ENCODE results near the gene RICTOR.
"Not testable (repeated sequence)": the region's sequence is repeated elsewhere in the genome, so short reads cannot be mapped to it uniquely, and the experiment has no call there.

RICTOR gene

GRCh38 chr5:39009280-39009679, 64.9 kb downstream of the RICTOR start:
- DNase-seq, result no peak

- DNase-seq, result no peak
These were observed 67.5 kb downstream of the RICTOR start for GRCh38 chr5:39006650-39007049.

DNA sequence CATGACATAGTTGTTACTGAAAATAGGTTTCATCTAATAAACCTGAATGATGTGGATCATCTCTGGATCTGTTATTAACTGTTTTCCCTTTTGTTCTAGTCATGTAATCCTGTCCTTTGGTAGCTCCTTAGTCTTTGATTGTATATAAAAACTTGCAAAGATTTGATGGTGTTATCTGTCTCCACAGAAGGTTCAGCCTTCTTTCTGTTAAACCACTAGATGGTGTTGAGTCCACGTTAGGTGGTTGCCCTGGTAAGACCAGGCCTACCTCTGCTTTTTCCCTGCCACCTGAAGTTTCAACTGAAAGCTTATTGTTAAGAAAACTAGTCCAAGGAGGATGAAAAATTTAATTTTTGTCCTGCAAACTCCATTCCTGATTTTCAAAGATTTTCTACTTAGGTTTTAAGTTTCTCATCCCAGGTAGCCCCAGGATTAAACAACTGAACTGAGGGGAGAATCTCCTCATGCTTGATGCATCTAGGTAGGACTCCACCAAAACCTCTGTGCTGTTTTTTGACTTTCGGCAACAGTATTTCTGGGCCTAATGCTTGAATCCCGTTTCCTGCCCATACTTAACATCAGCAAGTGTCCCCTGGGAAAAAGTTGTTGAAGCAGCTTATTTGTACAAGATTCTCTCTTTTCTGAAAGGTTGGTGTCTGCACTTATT, 68.5 kb downstream of the RICTOR start:
- DNase-seq, result peak; percentile 85

GRCh38 chr5:39001683-39002082, 72.5 kb downstream of the RICTOR start:
- no peak for DNase-seq

GRCh38 chr5:38999037-38999436, 75.2 kb downstream of the RICTOR start:
- no peak for DNase-seq

DNA sequence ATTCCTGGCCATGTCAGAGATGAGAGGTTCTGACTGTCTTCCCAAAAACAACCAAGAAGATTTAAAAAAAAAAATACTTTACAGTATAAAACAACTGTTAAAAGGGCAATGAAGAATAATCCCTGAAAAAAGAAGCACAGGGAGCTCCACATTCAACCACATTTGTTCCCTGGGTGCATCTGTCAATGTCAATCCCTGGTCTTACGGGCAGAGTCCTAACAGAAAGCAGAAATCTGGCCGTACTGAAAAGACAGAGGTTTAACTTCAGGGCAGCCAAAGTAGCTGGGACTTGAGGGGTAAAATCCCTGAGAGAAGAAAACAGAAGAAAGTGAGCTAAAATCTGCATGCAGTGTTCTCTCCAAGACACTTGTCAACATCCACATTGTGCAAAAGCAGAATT, 76.6 kb downstream of the RICTOR start:
- no peak for DNase-seq

DNA sequence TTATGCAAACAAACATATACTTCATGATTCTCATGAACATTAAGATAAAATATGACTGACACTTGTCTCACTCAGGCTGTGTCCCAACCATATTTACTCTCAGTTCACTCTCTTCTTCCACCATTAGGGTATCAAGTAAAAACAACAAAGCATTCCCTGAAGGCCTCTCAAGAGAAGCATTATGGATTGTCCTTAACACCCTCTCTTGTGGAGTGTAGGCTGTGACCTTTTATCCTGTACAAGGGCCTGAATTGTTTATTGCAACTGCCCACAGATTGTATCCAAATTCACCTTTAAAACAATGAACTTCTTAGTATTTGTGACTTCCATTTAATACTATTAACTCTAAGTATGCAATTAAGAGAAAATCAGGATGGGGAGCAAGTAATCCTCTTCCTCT, 78.1 kb downstream of the RICTOR start:
- no peak for DNase-seq

GRCh38 chr5:38994324-38994927, 79.8 kb downstream of the RICTOR start:
- DNase-seq, result peak; percentile 88

DNA sequence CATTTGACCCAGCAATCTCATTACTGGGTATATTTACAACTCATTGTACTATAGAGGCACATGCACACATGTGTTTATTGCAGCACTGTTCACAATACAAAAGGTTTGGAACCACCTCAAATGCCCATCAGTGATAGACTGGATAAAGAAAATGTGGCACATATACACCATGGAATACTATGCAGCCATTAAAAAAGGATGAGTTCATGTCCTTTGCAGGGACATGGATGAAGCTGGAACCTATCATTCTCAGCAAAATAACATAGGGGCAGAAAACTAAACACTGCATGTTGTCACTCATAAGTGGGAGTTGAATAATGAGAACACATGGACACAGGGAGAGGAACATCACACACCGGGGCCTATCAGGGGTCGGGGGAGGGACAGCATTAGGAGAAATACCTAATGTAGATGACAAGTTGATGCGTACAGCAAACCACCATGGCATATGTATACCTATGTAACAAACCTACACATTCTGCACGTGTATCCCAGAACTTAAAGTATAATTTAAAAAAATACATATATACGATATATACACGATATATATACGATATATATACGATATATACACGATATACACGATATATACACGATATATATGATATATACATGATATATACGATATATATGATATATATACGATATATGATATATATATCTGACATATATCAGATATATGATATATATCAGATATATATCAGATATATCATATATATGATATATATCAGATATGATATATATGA, 84.1 kb downstream of the RICTOR start:
- not testable (repeated sequence) for DNase-seq

GRCh38 chr5:38985909-38986452, 88.2 kb downstream of the RICTOR start:
- DNase-seq, result no peak

- no peak for DNase-seq
These were observed 94.7 kb downstream of the RICTOR start for GRCh38 chr5:38979535-38979934.

DNA sequence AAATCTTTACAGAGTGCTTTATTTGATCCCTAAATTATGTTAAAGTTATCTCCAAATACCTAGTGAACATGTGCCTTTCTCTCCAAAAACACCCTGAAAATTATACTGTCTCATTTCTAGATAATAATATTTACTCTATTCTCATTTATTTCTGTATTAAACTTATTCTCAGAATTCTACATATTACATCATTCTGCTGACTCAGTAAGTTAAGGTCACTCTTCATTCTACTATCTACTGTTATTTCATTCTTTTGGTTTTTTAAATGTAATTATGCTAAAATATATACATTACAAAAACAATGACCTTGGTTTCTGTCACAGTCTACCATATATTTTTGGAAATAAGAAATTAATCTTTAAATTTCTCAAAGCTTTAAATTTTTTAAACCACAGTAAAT, 96.2 kb downstream of the RICTOR start:
- DNase-seq, result no peak

DNA sequence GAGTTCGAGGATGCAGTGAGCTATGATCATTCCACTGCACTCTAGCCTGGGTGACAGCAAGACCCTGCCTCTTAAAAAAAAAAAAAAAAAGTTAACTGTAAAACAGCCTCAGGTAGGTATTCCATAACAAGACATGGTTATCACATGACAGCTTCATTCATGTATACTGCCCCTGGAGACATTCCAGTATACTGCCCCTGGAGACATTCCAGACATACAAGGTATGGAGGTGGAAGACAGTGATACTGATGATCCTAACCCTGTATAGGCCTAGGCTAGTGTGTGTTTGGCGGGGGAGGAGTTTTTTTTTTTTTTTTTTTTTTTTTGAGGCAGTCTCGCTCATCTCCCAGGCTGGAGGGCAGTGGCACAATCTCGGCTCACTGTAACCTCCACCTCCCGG, 105.5 kb downstream of the RICTOR start:
- no peak for DNase-seq

DNA sequence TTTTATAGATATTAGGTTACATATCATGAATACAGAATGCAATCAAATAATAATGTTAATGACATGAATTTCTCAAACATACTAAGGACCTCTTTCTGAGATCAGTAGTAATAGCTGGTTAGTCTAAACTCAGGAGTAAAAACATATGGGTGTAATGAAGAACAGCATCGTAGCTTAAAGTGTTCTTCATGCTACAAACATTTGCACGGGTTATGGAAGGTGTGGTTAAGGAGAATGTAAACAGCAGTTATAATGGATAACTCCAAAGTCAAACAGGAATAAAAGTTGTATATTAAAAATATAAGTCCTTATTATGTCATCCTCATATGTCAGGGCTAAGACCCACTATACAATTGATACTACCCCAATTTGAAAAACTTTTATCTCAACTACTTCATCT, 112.5 kb downstream of the RICTOR start:
- DNase-seq, result no peak

DNA sequence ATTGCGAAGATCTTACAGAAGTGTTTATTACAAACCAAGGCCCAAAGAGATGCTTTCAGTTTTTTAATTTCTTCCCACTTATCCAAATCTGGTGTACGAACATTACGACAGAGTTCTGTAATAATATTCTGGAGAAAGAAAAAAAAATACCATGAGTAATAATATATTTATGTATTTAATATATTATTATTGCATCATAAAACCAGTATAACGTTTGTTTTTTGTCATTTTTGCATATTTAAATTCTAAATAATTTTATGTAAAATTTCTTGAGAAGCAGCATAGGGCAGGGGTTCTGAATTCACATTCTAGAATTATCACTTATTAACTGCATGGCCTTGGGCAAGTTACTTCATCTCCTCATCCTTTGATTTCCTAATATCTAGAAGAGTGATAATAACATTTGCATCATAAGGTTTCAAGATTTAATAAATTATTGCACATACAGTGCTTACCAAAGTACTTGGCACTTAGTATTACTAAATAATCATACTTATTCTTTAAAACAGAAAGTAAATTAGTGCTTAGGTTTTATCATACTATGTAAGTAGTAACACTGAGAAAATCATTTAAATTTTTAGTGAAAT, 120.7 kb downstream of the RICTOR start:
- DNase-seq, result no peak

GRCh38 chr5:38948501-38948900, 125.7 kb downstream of the RICTOR start:
- DNase-seq, result no peak

DNA sequence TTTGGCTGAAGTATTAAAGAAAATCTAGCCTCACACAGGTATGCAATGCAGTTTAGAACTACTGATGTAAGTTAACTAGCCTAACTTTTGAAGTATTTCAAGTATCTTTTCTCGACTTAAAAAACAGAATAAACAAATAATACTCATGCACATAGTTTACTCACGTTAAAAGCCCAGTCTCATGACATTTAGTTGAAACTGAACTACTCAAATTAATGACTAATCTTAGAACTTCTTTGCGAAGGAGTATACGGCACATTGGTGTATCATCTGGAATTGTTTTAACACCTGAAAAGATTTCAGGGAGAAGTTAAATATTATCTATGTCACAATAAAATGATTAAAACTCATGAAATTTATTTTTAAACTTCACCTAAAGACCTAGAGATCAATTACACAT, 129.9 kb downstream of the RICTOR start:
- DNase-seq, result no peak

DNA sequence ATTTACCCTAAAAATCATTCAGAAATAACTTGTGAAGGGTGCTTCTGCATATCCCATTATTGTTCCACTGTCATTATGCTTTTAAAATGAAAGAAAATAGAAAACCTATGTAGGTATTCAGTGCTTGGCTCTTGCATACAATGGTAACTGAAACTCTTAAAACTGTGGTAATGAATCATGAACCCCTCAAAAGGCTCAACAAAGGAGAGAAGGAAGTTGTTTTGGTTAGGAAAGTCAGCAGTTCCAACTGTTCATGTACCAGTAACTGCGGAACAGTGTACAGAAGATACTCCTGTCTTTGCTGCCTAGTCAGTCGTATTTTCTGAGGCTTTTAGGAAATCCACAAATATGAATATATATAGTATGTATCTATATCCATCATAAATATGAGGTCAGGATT, 132.3 kb downstream of the RICTOR start:
- DNase-seq, result no peak

GRCh38 chr5:38940230-38940858, 133.9 kb downstream of the RICTOR start:
- peak; percentile 16 for DNase-seq

- no peak for DNase-seq
These were observed 135.2 kb downstream of the RICTOR start for GRCh38 chr5:38938973-38939372.

DNA sequence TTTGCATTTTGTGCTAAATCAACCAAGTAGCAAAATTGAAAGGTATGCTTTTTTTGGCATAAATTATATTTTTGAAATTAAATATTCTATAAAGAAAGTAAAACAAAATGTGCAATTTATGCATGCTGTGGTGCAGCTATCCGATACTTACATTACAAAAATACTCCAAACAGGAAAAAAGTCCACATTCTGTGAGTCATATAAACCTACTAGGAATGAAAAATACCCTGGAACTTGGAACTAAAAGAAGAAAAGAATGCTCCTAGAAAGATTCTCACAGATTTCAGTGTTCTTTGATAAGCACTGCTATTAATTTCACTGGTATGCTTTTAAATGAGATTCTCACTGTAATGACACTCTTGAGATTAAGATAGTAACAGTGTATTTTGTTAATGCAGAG, 135.8 kb downstream of the RICTOR start:
- no peak for DNase-seq

DNA sequence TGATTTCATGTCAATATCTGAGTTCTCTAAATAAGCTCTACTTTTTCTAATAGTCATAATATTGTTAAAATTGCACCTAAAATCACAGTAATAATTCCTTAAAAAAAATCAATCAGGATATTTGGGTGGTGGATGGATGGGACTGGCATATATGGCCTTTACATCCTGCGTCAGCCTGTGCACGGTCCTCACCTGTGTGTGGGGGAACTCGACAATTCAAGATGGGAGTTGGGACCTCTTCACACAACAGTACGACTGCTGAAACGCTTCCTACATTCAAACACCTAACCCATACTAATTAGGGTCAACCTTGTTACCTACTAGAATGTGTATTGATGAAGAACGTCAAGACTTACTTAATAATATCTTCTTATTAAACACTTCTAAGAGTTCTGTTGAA, 137.9 kb downstream of the RICTOR start:
- DNase-seq, result no peak

- DNase-seq, result no peak
These were observed 138.8 kb downstream of the RICTOR start for GRCh38 chr5:38935437-38935836.

All from hematopoietic multipotent progenitor cell treated with erythropoietin and hydrocortisone succinate and interleukin-3 and kit ligand, for 4 days (in vitro differentiated cells).